Left colon (tissue), 2 donors: Measurements from ENCODE around the gene SF3A2. TPM values are rescaled to one million over a fixed set of nuclear protein-coding genes. Genes with fewer than 3 reads are reported as not detected.
A peak's percentile ranks its signal among the peaks of the same experiment; 100 is the strongest.

Experiments
- ATAC-seq: fragments of 200-7000 bp; cut with Tn5 transposase; one replicate; pipeline ENCODE4 v1.9.1; 2020; ENCODE audit warnings: mild to moderate bottlenecking, moderate library complexity
- DNase-seq, 2 donors: peaks; one replicate each; pipeline ENCODE4 v3.0.0-alpha.2; 2020
- intact Hi-C, 2 donors: fragments of 100-400 bp; cut with DNase I in 1 of 2; cut with micrococcal nuclease in 1 of 2; formaldehyde crosslinking; loops; one replicate each; pipeline versions ENCODE4 v1.11.2 to v1.14.0; 2022; cut with DNase I, micrococcal nuclease
- total RNA-seq, 2 donors: library from RNA; stranded (reverse); fragmentation: NEBNext Ultra II Directional; extraction: Animal tissue kit (Norgen Biotek cat#: 25700); gene quantifications; one replicate each; pipeline ENCODE4 v1.2.1, GENCODE V29; 2021
- donor health status: DM: no; HTN: no; CAD: no.
- donor health status: DM: yes; HTN: yes; CAD: no.

The SF3A2 gene
- total RNA-seq, 2 donors from 2014 or later = 60.3 to 62.7 TPM

GRCh38 chr19:2223391-2223790 is 13.2 kb upstream of the SF3A2 start:
- ATAC-seq = no peak

GRCh38 chr19:2223959-2224358 is 12.7 kb upstream of the SF3A2 start:
- no peak for ATAC-seq
- intact Hi-C loops = no loop called here
- DNase-seq = no peak

More at GRCh38 chr19:2223391-2223790, 13.2 kb upstream of the SF3A2 start:
- no peak for DNase-seq
- intact Hi-C loops = no loop called here

GRCh38 chr19:2224754-2225349 is 11.8 kb upstream of the SF3A2 start:
- intact Hi-C loops = no loop called here
- DNase-seq (no peak), ATAC-seq (no peak)

- no peak for DNase-seq
- ATAC-seq = no peak
- intact Hi-C loops = no loop called here
Measured at GRCh38 chr19:2225415-2226050, 11.1 kb upstream of the SF3A2 start.

- intact Hi-C loops = no loop called here
- no peak for ATAC-seq
- no peak for DNase-seq
Measured at GRCh38 chr19:2226051-2226839, 10.4 kb upstream of the SF3A2 start.

- DNase-seq (no peak), ATAC-seq (no peak)
- intact Hi-C loops = no loop called here
Measured at GRCh38 chr19:2226840-2227360, 9.7 kb upstream of the SF3A2 start.

- ATAC-seq = no peak
- peak in 1 of 2 donors; percentile 56 for DNase-seq
- intact Hi-C loops = no loop called here
Measured at GRCh38 chr19:2227415-2228156, 9.0 kb upstream of the SF3A2 start.

- intact Hi-C loops = no loop called here
Measured at GRCh38 chr19:2228157-2229030, 8.2 kb upstream of the SF3A2 start.

GRCh38 chr19:2229103-2230032 is 7.3 kb upstream of the SF3A2 start:
- intact Hi-C loops = loop anchor here in 1 of 2 donors (10.0 kb wide), 1 partner anchor 75 kb away; the partner anchor contains the start of gene AP3D1
- ATAC-seq (no peak), DNase-seq (no peak)

More at GRCh38 chr19:2228157-2229030, 8.2 kb upstream of the SF3A2 start:
- DNase-seq (no peak), ATAC-seq (no peak)

GRCh38 chr19:2230033-2230531 is 6.5 kb upstream of the SF3A2 start:
- no peak for ATAC-seq
- intact Hi-C loops = loop anchor here in 1 of 2 donors (10.0 kb wide), 1 partner anchor 75 kb away; the partner anchor contains the start of gene AP3D1

GRCh38 chr19:2230807-2231533 is 5.7 kb upstream of the SF3A2 start:
- intact Hi-C loops = loop anchor here in 1 of 2 donors (10.0 kb wide), 1 partner anchor 76 kb away; the partner anchor contains the start of gene AP3D1
- DNase-seq (no peak), ATAC-seq (peak; percentile 1)

More at GRCh38 chr19:2230033-2230531, 6.5 kb upstream of the SF3A2 start:
- no peak for DNase-seq

GRCh38 chr19:2231621-2232221 is 4.9 kb upstream of the SF3A2 start:
- no peak for ATAC-seq
- intact Hi-C loops = loop anchor here in 1 of 2 donors (10.0 kb wide), 1 partner anchor 77 kb away; the partner anchor contains the start of gene AP3D1

GRCh38 chr19:2232286-2233151 is 4.1 kb upstream of the SF3A2 start:
- intact Hi-C loops = loop anchor here in 1 of 2 donors (10.0 kb wide), 1 partner anchor 78 kb away; the partner anchor contains the start of gene AP3D1
- ATAC-seq (no peak), DNase-seq (no peak)

More at GRCh38 chr19:2231621-2232221, 4.9 kb upstream of the SF3A2 start:
- no peak for DNase-seq

GRCh38 chr19:2233601-2234280 is 2.9 kb upstream of the SF3A2 start:
- no peak for DNase-seq
- intact Hi-C loops = loop anchor here in 1 of 2 donors (10.0 kb wide), 1 partner anchor 79 kb away; the partner anchor contains the start of gene AP3D1
- ATAC-seq = no peak
